HepG2 (cell line): ENCODE measurements around the gene HES2. TPM values are rescaled to one million over a fixed set of nuclear protein-coding genes. Genes with fewer than 3 reads are reported as not detected.

Experiments used
- ATAC-seq: fragments of 200-7000 bp; cut with Tn5 transposase; 3 replicates; pipeline ENCODE4 v1.9.1; 2020; ENCODE audit warnings: mild to moderate bottlenecking, moderate library complexity
- BruUV-seq: library from RNA; stranded (reverse); fragments of 400-500 nt; replicated peaks from 2 replicates; lab custom pipeline; 2021; lab: Mats Ljungman, UMichigan
- CTCF ChIA-PET: fragments of 300-600 bp; formaldehyde crosslinking; extraction: SDS; loops from one replicate; lab custom pipeline; 2021; ENCODE audit warnings: low total read pairs, inconsistent platforms, low intra/inter-chr PET ratio; lab: Yijun Ruan, JAX
- POLR2A ChIA-PET: fragments of 350-600 bp; sonication (Branson Sonifier 250); formaldehyde crosslinking; loops from one replicate; lab custom pipeline; 2020; ENCODE audit warnings: antibody characterized with exemption, inconsistent platforms; lab: Yijun Ruan, JAX
- DNase-seq: peaks from one replicate; pipeline ENCODE4 v3.0.0-alpha.2; 2015; ENCODE audit warnings: low spot score
- FAIRE-seq: peaks from 3 replicates; lab custom pipeline; 2011; peaks lifted over from hg19 to GRCh38; lab: Jason Lieb, UNC
- H2AFZ ChIP-seq: one replicate; pipeline ENCODE4 v1.6.1; 2011; ENCODE audit warnings: low read length, inconsistent platforms
- H3K27ac ChIP-seq: fragments of 300-600 bp; 3 replicates; pipeline ENCODE4 v1.8.0; 2011; ENCODE audit warnings: mixed run types, mild to moderate bottlenecking, mixed read lengths, low read length, inconsistent platforms; ENCODE audit not compliant: insufficient read depth; ENCODE audit errors: extremely low read length
- H3K27me3 ChIP-seq, 2 experiments: fragments of 200-600 bp in 1 of 2; 2 replicates in 1 of 2; 3 replicates in 1 of 2; pipeline versions ENCODE4 v1.6.0 to v1.8.0; 2011; ENCODE audit warnings: low read length in 2 of 2, mild to moderate bottlenecking in 2 of 2, moderate library complexity in 2 of 2, inconsistent platforms in 1 of 2; ENCODE audit not compliant: insufficient read depth in 2 of 2, control insufficient read depth in 1 of 2
- H3K36me3 ChIP-seq, 2 experiments: fragments of 200-600 bp in 1 of 2; replicated peaks in 1 of 2; 2 replicates in 1 of 2; 3 replicates in 1 of 2; pipeline versions ENCODE4 v1.5.1 to v1.8.0; 2011; ENCODE audit warnings: low read length in 2 of 2, inconsistent platforms in 1 of 2; ENCODE audit not compliant: insufficient read depth in 2 of 2, control insufficient read depth in 1 of 2
- H3K4me1 ChIP-seq: 2 replicates; pipeline ENCODE4 v1.5.1; 2012; ENCODE audit warnings: low read length, inconsistent platforms; ENCODE audit not compliant: insufficient read depth
- H3K4me2 ChIP-seq: 2 replicates; pipeline ENCODE4 v1.6.0; 2011; ENCODE audit warnings: low read depth, low read length, inconsistent platforms
- H3K4me3 ChIP-seq, 3 experiments: fragments of 200-600 bp in 1 of 3; sonication (generic), shearing (Covaris generic) in 1 of 3; replicated peaks in 1 of 3; 2 replicates each; pipeline ENCODE4 v1.5.1; 2011 to 2016; ENCODE audit warnings: low read length in 3 of 3, inconsistent platforms in 2 of 3, low read depth in 2 of 3, mild to moderate bottlenecking in 2 of 3, control low read depth in 1 of 3, mixed read lengths in 1 of 3; ENCODE audit not compliant: insufficient read depth in 1 of 3
- H3K79me2 ChIP-seq: one replicate; pipeline ENCODE4 v1.6.1; 2011; ENCODE audit warnings: low read length, inconsistent platforms; ENCODE audit not compliant: insufficient read depth
- H3K9ac ChIP-seq: 2 replicates; pipeline ENCODE4 v1.6.0; 2011; ENCODE audit warnings: mild to moderate bottlenecking, low read depth, low read length, inconsistent platforms; ENCODE audit not compliant: insufficient read depth
- H3K9me3 ChIP-seq: 2 replicates; pipeline ENCODE4 v1.5.1; 2012; ENCODE audit warnings: mild to moderate bottlenecking, low read length
- H4K20me1 ChIP-seq: 2 replicates; pipeline ENCODE4 v1.6.0; 2011; ENCODE audit warnings: inconsistent platforms, mild to moderate bottlenecking, low read length, moderate library complexity; ENCODE audit not compliant: insufficient read depth
- CSRNP2 ChIP-seq: sonication (generic); formaldehyde crosslinking; conservative IDR thresholded peaks from 2 replicates; pipeline ENCODE4 v1.8.0; 2022; ENCODE audit warnings: low read depth, missing genetic modification reagents
- HBP1 ChIP-seq: IDR thresholded peaks from 2 replicates; pipeline ENCODE4 v1.6.1; 2016; ENCODE audit warnings: low read depth, control low read depth
- NFRKB ChIP-seq: fragments of 450-650 bp; IDR thresholded peaks from 2 replicates; pipeline ENCODE4 v1.6.1; 2017
- TEAD3 ChIP-seq: optimal IDR thresholded peaks from 2 replicates; pipeline ENCODE3; 2016; ENCODE audit warnings: borderline replicate concordance
- ZBTB3 ChIP-seq: sonication (generic); formaldehyde crosslinking; IDR thresholded peaks from 2 replicates; pipeline ENCODE4 v1.4.0; 2020; ENCODE audit warnings: low read depth, mild to moderate bottlenecking, moderate library complexity, missing genetic modification reagents, borderline replicate concordance
- ZNF350 ChIP-seq: sonication (generic); formaldehyde crosslinking; IDR thresholded peaks from 2 replicates; pipeline ENCODE4 v1.4.0; 2020; ENCODE audit warnings: mild to moderate bottlenecking, low read depth, missing genetic modification reagents, borderline replicate concordance
- ZNF501 ChIP-seq: sonication (generic); formaldehyde crosslinking; IDR thresholded peaks from 2 replicates; pipeline ENCODE4 v1.5.1; 2020; ENCODE audit warnings: mild to moderate bottlenecking, moderate library complexity, missing genetic modification reagents
- ZNF670 ChIP-seq: sonication (generic); formaldehyde crosslinking; IDR thresholded peaks from 2 replicates; pipeline ENCODE4 v1.8.0; 2022; ENCODE audit warnings: mild to moderate bottlenecking, missing genetic modification reagents, borderline replicate concordance
- WGBS: methylation state at CpG from one replicate; pipeline ENCODE4 v1.1.6; 2017; ENCODE audit warnings: low lambda C conversion rate; 5-methylcytosine and 5-hydroxymethylcytosine counted together
- in situ Hi-C: cut with HindIII; loops from 2 replicates; pipeline ENCODE4 v1.10.0; 2017; ENCODE audit warnings: low pct_unique_long_range_greater_than_20kb; ENCODE audit not compliant: extremely low pct_ligation_motif_present
- intact Hi-C: fragments of 100-400 bp; cut with micrococcal nuclease; formaldehyde crosslinking; loops from one replicate; pipeline ENCODE4 v1.10.0; 2022; ENCODE audit not compliant: unreplicated experiment
- polyA plus RNA-seq, 8 experiments: library from polyadenylated mRNA; depleted of rRNA in 3 of 8; stranded (reverse) in 7 of 8; unstranded in 1 of 8; fragments of >200 nt; fragmentation: Illumina TruSeq in 4 of 8; extraction: Trizol in 4 of 8; gene quantifications; 2 replicates each; pipeline versions ENCODE4 v1.2.1 to v1.2.3, GENCODE V29; 2011 to 2016; ENCODE audit warnings: low read depth in 4 of 8, missing spikeins in 1 of 8, mixed read lengths in 1 of 8; ENCODE audit not compliant: insufficient read depth in 1 of 8
- total RNA-seq, 5 experiments: library from RNA; depleted of rRNA; stranded (reverse); fragments of >200 nt; fragmentation: Illumina TruSeq; extraction: Trizol; gene quantifications; 2 replicates each; pipeline ENCODE4 v1.2.3, GENCODE V29; 2016; ENCODE audit warnings: low read depth in 1 of 5

Gene HES2
- total and polyA plus RNA-seq, 2 of the 13 experiments (the other 11 are each of a cell fraction or from before 2014, with no cell fraction given), result 0.11 to 0.17 TPM

- TF ChIP-seq HBP1 (CRISPR knock-in tag) (no peak), ZNF501 (no peak)
These were observed 47.5 kb upstream of the HES2 start (continued) for GRCh38 chr1:6467224-6467623.

GRCh38 chr1:6466751-6467150, 47.0 kb upstream of the HES2 start:
- H4K20me1 ChIP-seq, result no peaks in the 10 kb centered on the region
- ATAC-seq (no peak), FAIRE-seq (no peak), DNase-seq (no peak)
- TF ChIP-seq ZNF350 (CRISPR knock-in tag) (no peak), NFRKB (no peak), TEAD3 (no peak), CSRNP2 (no peak), ZNF670 (no peak), ZBTB3 (CRISPR knock-in tag) (no peak)
- POLR2A ChIA-PET, result no interaction called here
- H3K27me3 ChIP-seq, result no peaks in the 10 kb centered on the region
- WGBS, result 93% methylated on average over 5 of the region's 5 CpGs
- H3K9ac ChIP-seq, result no peak overlapping the region
- in situ Hi-C loops, result no loop called here
- CTCF ChIA-PET, result no interaction called here
- H3K79me2 ChIP-seq, result no peaks in the 10 kb centered on the region
- intact Hi-C loops, result no loop called here
- no peak overlapping the region for H3K4me2 ChIP-seq
- H2AFZ ChIP-seq, result no peak overlapping the region
- no peak overlapping the region for H3K27ac ChIP-seq
- no peaks in the 10 kb centered on the region for H3K36me3 ChIP-seq
- BruUV-seq, result no TSS peak
- H3K4me1 ChIP-seq, result peaks cover 21% of the 10 kb centered on the region
- H3K9me3 ChIP-seq, result no peaks in the 10 kb centered on the region
- H3K4me3 ChIP-seq, result no peak overlapping the region
